GM12875 (cell line): ENCODE data around the gene ZNF814.
"Not testable (repeated sequence)": the region's sequence is repeated elsewhere in the genome, so short reads cannot be mapped to it uniquely, and the experiment has no call there.

Experiments
- H3K4me3 ChIP-seq: one replicate; pipeline ENCODE4 v1.5.1; 2011; ENCODE audit warnings: low read depth, low read length, control low read depth
- CTCF ChIP-seq: IDR thresholded peaks from 2 replicates; pipeline ENCODE4 v1.5.1; 2011; ENCODE audit warnings: low read depth, mild to moderate bottlenecking, control low read depth, inconsistent platforms, low read length, moderate library complexity, borderline replicate concordance; ENCODE audit not compliant: insufficient read depth

Gene ZNF814

GRCh38 chr19:57815247-57816075 is 73.4 kb downstream of the ZNF814 start:
- H3K4me3 ChIP-seq: peak overlapping the region; percentile 24

GRCh38 chr19:57814505-57815246 is 74.2 kb downstream of the ZNF814 start, which contains the start of gene ZNF552:
ZNF552 (minus strand) TSS chr19:57814913; CDS start chr19:57814743, 170 bp downstream.
- peak within 1 kb of the TSS; percentile 62 for H3K4me3 ChIP-seq
- TF ChIP-seq CTCF: no peak

More at GRCh38 chr19:57815247-57816075, 73.4 kb downstream of the ZNF814 start:
- TF ChIP-seq CTCF: no peak

- no peak for TF ChIP-seq CTCF
- peak overlapping the region; percentile 62 for H3K4me3 ChIP-seq
Observed at GRCh38 chr19:57813919-57814504, 74.8 kb downstream of the ZNF814 start.

GRCh38 chr19:57812975-57813820 is 75.6 kb downstream of the ZNF814 start:
- H3K4me3 ChIP-seq: not testable (repeated sequence)

- TF ChIP-seq CTCF: no peak
- no peak overlapping the region for H3K4me3 ChIP-seq
Observed at GRCh38 chr19:57812226-57812625, 76.6 kb downstream of the ZNF814 start.

GRCh38 chr19:57810410-57811295 is 78.2 kb downstream of the ZNF814 start:
- H3K4me3 ChIP-seq: not testable (repeated sequence)

- TF ChIP-seq CTCF: no peak
- H3K4me3 ChIP-seq: no peak overlapping the region
Observed at GRCh38 chr19:57807541-57807940, 81.3 kb downstream of the ZNF814 start.
